GM19099 (cell line): Measurements from ENCODE around the gene PGS1.

Experiments
- POLR2A ChIP-seq: IDR thresholded peaks from 3 replicates; pipeline ENCODE4 v1.6.1; 2011; ENCODE audit warnings: low read depth; ENCODE audit not compliant: insufficient read length; ENCODE audit errors: extremely low read depth

PGS1 gene

GRCh38 chr17:78357177-78357586 is 21.3 kb upstream of the PGS1 start:
- no peak for TF ChIP-seq POLR2A

- no peak for TF ChIP-seq POLR2A
These were observed 20.5 kb upstream of the PGS1 start for GRCh38 chr17:78357672-78358537.

- TF ChIP-seq POLR2A: no peak
These were observed 19.7 kb upstream of the PGS1 start for GRCh38 chr17:78358538-78359320.

GRCh38 chr17:78359321-78359996 is 19.0 kb upstream of the PGS1 start:
- TF ChIP-seq POLR2A: no peak

- TF ChIP-seq POLR2A: peak; percentile 87
These were observed 18.5 kb upstream of the PGS1 start, which contains the start of gene SOCS3 for GRCh38 chr17:78359997-78360370. Gene SOCS3 (minus strand): TSS chr17:78360077. CDS start chr17:78359095, 982 bp downstream.

GRCh38 chr17:78360371-78361224 is 17.9 kb upstream of the PGS1 start:
- no peak for TF ChIP-seq POLR2A

GRCh38 chr17:78361225-78361701 is 17.2 kb upstream of the PGS1 start:
- TF ChIP-seq POLR2A: no peak

GRCh38 chr17:78362232-78362631 is 16.2 kb upstream of the PGS1 start:
- no peak for TF ChIP-seq POLR2A

GRCh38 chr17:78362671-78363070 is 15.8 kb upstream of the PGS1 start:
- TF ChIP-seq POLR2A: no peak

- no peak for TF ChIP-seq POLR2A
These were observed 13.8 kb upstream of the PGS1 start for GRCh38 chr17:78364436-78365281.

- no peak for TF ChIP-seq POLR2A
These were observed 12.8 kb upstream of the PGS1 start for GRCh38 chr17:78365561-78366108.

- no peak for TF ChIP-seq POLR2A
These were observed 12.2 kb upstream of the PGS1 start for GRCh38 chr17:78366109-78366848.

- TF ChIP-seq POLR2A: no peak
These were observed 11.3 kb upstream of the PGS1 start for GRCh38 chr17:78367193-78367592.

- no peak for TF ChIP-seq POLR2A
These were observed 10.1 kb upstream of the PGS1 start for GRCh38 chr17:78368348-78368747.
